ENCODE results near the gene EFNA3.
"Not testable (repeated sequence)": the region's sequence is repeated elsewhere in the genome, so short reads cannot be mapped to it uniquely, and the experiment has no call there.

The EFNA3 gene

DNA sequence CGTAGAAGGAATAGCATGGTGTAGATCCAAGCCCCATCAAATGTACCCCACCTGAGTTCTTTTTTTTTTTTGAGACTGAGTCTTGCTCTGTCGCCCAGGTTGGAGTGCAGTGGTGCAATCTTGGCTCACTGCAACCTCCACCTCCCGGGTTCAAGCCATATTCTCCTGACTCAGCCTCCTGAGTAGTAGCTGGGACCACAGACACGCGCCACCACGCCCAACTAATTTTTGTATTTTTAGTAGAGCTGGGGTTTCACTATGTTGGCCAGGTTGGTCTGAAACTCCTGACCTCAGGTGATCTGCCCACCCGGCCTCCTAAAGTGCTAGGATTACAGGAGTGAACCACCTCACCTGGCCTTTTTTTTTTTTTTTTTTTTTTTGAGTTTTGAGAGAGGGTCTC is 39.5 kb downstream of the EFNA3 start:
- H2AFZ ChIP-seq (ENCODE audit: low read length, unreplicated experiment); H3K36me3 ChIP-seq (ENCODE audit: insufficient read depth, low read length): not testable (repeated sequence)
- peaks cover 39% of the 10 kb centered on the region for H3K27me3 ChIP-seq (ENCODE audit: insufficient read depth, low read length)

DNA sequence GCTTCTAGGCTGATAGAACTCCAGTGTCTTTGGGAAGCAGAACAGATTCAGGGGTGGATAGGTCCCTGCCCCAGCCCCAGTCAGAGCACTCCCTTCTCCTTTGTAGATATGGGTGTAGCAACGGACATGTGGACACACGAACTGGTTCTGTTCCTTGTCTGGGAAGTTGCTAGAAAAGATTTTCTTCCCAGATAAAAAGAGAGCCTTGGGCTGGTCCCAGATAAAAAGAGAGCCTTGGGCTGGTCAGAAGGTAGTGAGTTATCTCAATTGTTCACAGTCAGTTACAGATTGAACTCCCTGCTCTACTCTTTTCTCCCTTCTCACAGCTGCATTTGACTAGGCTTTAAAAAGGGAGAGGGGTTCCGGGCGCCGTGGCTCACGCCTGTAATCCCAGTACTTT is 41.6 kb downstream of the EFNA3 start:
- Histone ChIP-seq H2AFZ (ENCODE audit: low read length, unreplicated experiment) (no peak overlapping the region), H3K27me3 (ENCODE audit: insufficient read depth, low read length) (peaks cover 47% of the 10 kb centered on the region), H3K4me1 (ENCODE audit: control insufficient read depth, insufficient read depth, low read length, unreplicated experiment) (no peaks in the 10 kb centered on the region), H3K79me2 (ENCODE audit: control insufficient read depth, insufficient read depth, low read length, unreplicated experiment) (no peaks in the 10 kb centered on the region), H3K4me3 (ENCODE audit: low read depth, low read length) (no peak overlapping the region), H3K36me3 (ENCODE audit: insufficient read depth, low read length) (no peaks in the 10 kb centered on the region), H3K27ac (ENCODE audit: low read depth, low read length) (no peak overlapping the region)

More for the DNA sequence above, 39.5 kb downstream of the EFNA3 start:
- not testable (repeated sequence) for H3K4me3 ChIP-seq (ENCODE audit: low read depth, low read length); H3K4me1 ChIP-seq (ENCODE audit: control insufficient read depth, insufficient read depth, low read length, unreplicated experiment); H3K79me2 ChIP-seq (ENCODE audit: control insufficient read depth, insufficient read depth, low read length, unreplicated experiment); H3K27ac ChIP-seq (ENCODE audit: low read depth, low read length)

DNA sequence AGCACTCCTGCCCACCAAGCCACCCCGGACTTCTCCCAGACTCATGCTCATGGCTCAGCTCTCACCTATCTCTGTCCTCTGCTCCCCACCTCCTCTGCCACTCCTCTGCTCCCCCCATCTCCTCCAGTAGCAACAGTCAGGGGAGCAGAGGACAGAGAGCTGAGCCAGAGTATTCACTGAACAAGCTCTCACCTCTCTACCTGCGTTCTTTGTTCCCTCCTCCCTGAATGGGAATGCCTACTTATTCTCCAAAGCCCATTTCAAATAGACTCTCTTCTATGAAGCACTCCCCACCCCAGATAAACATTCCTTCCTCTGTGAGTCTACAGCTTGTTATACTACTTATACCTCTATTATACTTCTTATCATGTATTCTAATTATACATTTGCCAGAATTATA is 42.6 kb downstream of the EFNA3 start:
- Histone ChIP-seq H3K79me2 (ENCODE audit: control insufficient read depth, insufficient read depth, low read length, unreplicated experiment) (no peaks in the 10 kb centered on the region), H3K4me1 (ENCODE audit: control insufficient read depth, insufficient read depth, low read length, unreplicated experiment) (peaks cover 3% of the 10 kb centered on the region)

DNA sequence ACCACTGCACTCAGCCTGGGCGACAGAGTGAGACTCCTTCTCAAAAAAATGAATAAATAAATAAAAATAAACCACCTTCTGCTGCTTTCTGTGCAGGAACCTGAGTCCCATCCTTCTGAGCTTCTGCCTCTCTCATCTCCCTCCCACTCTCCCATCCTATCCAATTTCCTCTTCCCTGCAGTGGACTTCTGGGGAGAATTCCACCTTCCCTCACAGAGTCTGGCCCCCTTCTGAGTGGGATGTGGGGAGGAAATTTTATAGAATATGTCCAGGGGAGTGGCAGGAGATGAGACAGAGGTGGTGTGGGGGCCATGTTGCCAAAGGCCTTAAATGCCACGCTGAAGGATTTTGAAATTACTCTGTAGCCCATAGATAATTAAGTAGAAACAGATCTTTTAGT is 43.7 kb downstream of the EFNA3 start:
- Histone ChIP-seq H3K4me1 (ENCODE audit: control insufficient read depth, insufficient read depth, low read length, unreplicated experiment) (peaks cover 6% of the 10 kb centered on the region), H3K4me3 (ENCODE audit: low read depth, low read length) (no peak overlapping the region), H3K27me3 (ENCODE audit: insufficient read depth, low read length) (peaks cover 58% of the 10 kb centered on the region), H3K79me2 (ENCODE audit: control insufficient read depth, insufficient read depth, low read length, unreplicated experiment) (no peaks in the 10 kb centered on the region), H2AFZ (ENCODE audit: low read length, unreplicated experiment) (no peak overlapping the region), H3K27ac (ENCODE audit: low read depth, low read length) (no peak overlapping the region), H3K36me3 (ENCODE audit: insufficient read depth, low read length) (no peaks in the 10 kb centered on the region)

More for the DNA sequence above, 42.6 kb downstream of the EFNA3 start:
- no peak overlapping the region for H2AFZ ChIP-seq (ENCODE audit: low read length, unreplicated experiment)
- peaks cover 54% of the 10 kb centered on the region for H3K27me3 ChIP-seq (ENCODE audit: insufficient read depth, low read length)
- H3K4me3 ChIP-seq (ENCODE audit: low read depth, low read length): no peak overlapping the region
- no peak overlapping the region for H3K27ac ChIP-seq (ENCODE audit: low read depth, low read length)
- no peaks in the 10 kb centered on the region for H3K36me3 ChIP-seq (ENCODE audit: insufficient read depth, low read length)

DNA sequence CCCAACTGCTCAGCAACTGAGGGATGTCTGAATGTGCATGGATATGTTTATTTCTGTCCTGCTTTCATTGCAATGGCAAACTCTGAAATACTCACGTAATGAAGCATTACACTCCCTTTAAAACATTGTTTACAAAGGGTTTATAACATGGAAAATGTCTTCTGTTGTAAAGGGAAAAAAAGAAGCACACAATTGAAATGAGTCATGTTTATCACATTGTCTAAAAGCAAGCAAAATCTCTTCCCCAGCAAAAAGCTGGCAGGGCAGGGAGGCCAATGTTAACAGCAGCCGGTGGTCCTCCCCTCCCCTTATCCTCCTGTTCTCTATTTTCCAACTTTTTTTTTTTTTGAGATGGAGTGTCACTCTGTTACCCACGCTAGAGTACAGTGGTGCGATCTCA is 45.2 kb downstream of the EFNA3 start:
- H3K4me1 ChIP-seq (ENCODE audit: control insufficient read depth, insufficient read depth, low read length, unreplicated experiment): peaks cover 13% of the 10 kb centered on the region
- H3K27me3 ChIP-seq (ENCODE audit: insufficient read depth, low read length): peaks cover 65% of the 10 kb centered on the region

DNA sequence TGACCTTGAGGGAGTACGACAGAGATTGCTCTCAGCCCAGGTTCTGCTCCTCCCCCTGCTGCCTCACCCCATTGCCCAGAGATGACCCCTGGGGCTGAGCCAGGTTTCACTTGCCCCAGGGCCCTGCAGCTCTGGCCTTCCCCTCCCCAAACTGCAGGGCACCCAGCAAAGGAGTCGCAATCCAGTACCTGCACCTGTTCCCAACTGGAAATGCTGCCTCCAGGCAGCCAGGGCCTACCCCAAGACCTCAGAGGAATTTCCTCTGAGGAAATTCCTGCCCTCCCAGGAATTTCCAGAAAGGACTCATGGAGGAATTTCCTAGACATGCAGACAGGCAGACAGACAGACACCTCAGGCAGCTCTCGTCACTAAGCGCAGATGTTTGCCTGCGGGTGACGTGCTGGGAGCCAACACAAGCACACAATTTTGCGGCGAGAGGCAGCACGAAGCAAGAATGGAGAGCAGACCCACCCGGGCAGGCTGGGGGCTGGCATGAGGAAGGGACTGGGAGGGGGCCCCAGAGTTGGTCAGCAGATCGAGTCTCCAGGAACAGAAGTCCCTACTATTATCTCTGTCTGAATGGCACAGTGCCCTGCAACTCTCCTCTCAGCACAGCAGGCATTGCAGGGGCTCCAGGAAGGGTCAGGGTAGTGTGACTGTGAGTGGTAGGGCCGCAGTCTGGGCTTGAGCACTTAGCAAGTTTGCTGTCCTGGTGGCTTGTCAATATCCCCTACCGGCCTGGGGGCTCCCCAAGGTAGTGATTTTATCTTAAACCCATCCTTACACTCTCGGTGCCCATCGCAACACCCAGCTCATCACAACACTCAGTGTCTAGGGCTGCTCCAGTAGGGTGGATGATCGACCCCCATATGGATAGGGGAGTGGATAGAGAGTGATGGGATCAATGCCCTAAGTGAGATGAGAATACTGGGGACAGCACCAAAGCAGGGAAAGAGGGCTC is 46.1 kb downstream of the EFNA3 start:
- H3K27me3 ChIP-seq (ENCODE audit: insufficient read depth, low read length): peaks cover 61% of the 10 kb centered on the region
- no peaks in the 10 kb centered on the region for H3K79me2 ChIP-seq (ENCODE audit: control insufficient read depth, insufficient read depth, low read length, unreplicated experiment)
- no peak overlapping the region for H2AFZ ChIP-seq (ENCODE audit: low read length, unreplicated experiment)
- no peak overlapping the region for H3K4me3 ChIP-seq (ENCODE audit: low read depth, low read length)
- H3K4me1 ChIP-seq (ENCODE audit: control insufficient read depth, insufficient read depth, low read length, unreplicated experiment): peaks cover 13% of the 10 kb centered on the region
- H3K27ac ChIP-seq (ENCODE audit: low read depth, low read length): no peak overlapping the region
- H3K36me3 ChIP-seq (ENCODE audit: insufficient read depth, low read length): no peaks in the 10 kb centered on the region

More for the DNA sequence above, 45.2 kb downstream of the EFNA3 start:
- no peak overlapping the region for H3K27ac ChIP-seq (ENCODE audit: low read depth, low read length)
- H2AFZ ChIP-seq (ENCODE audit: low read length, unreplicated experiment): no peak overlapping the region
- no peaks in the 10 kb centered on the region for H3K79me2 ChIP-seq (ENCODE audit: control insufficient read depth, insufficient read depth, low read length, unreplicated experiment)
- H3K36me3 ChIP-seq (ENCODE audit: insufficient read depth, low read length): no peaks in the 10 kb centered on the region
- no peak overlapping the region for H3K4me3 ChIP-seq (ENCODE audit: low read depth, low read length)

DNA sequence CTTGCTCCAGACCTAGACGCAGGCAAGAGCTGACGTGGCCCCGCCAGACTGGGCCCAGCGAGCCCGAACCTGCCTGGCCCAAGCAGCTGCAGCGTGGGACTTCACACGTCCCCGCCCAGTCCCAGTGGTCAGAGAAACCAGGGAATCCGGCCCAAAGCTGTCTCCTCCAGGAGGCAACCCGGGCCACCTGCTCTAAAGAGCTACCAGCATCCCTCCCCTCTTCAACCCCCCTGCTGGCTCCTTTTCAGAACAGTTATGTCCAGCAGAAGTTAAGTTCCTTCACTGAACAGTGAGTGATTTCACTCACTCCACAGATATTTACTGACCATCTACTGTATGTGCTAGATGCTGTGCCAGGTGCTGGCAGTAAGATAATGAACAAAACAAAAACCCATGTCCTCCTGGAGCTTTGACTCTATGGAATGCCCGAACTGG is 46.9 kb downstream of the EFNA3 start:
- peaks cover 54% of the 10 kb centered on the region for H3K27me3 ChIP-seq (ENCODE audit: insufficient read depth, low read length)
- no peak overlapping the region for H3K27ac ChIP-seq (ENCODE audit: low read depth, low read length)
- H3K36me3 ChIP-seq (ENCODE audit: insufficient read depth, low read length): no peaks in the 10 kb centered on the region
- H3K4me3 ChIP-seq (ENCODE audit: low read depth, low read length): no peak overlapping the region
- no peak overlapping the region for H2AFZ ChIP-seq (ENCODE audit: low read length, unreplicated experiment)
- peaks cover 13% of the 10 kb centered on the region for H3K4me1 ChIP-seq (ENCODE audit: control insufficient read depth, insufficient read depth, low read length, unreplicated experiment)
- H3K79me2 ChIP-seq (ENCODE audit: control insufficient read depth, insufficient read depth, low read length, unreplicated experiment): no peaks in the 10 kb centered on the region

DNA sequence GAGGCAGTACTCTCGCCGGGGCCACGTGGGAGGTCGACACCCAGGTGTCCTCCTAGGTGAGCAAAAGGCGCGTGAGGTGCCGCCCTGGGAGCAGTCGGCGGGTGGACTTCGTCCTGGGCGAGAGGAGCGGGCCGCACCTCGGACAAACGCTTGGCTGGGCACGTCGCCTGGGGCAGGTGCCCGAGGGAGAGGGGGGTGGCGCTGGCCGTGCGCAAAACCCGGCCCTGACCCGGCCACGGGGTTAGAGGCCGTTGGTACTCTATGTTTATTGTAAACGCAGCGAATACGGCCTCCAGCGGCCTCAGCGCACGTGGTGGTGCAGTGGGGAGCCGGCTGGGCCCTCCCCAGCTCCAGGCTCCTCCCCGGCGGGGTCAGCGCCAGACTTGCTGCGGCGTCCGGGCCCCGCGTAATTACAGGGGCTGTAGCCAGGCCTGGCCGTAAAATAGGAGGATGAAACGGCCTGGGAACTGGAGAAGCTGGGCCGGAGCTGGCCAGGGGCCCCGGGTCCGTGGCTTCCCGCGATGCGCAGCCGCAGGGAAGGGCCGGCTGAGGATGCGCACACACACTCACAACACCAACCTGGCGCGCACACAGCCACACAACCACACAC is 47.4 kb downstream of the EFNA3 start:
- peak overlapping the region; percentile 74 for H3K4me3 ChIP-seq (ENCODE audit: low read depth, low read length)
- H3K27ac ChIP-seq (ENCODE audit: low read depth, low read length): no peak overlapping the region
- no peaks in the 10 kb centered on the region for H3K36me3 ChIP-seq (ENCODE audit: insufficient read depth, low read length)
- no peak overlapping the region for H2AFZ ChIP-seq (ENCODE audit: low read length, unreplicated experiment)
- H3K4me1 ChIP-seq (ENCODE audit: control insufficient read depth, insufficient read depth, low read length, unreplicated experiment): peaks cover 13% of the 10 kb centered on the region
- peaks cover 54% of the 10 kb centered on the region for H3K27me3 ChIP-seq (ENCODE audit: insufficient read depth, low read length)
- H3K79me2 ChIP-seq (ENCODE audit: control insufficient read depth, insufficient read depth, low read length, unreplicated experiment): no peaks in the 10 kb centered on the region

DNA sequence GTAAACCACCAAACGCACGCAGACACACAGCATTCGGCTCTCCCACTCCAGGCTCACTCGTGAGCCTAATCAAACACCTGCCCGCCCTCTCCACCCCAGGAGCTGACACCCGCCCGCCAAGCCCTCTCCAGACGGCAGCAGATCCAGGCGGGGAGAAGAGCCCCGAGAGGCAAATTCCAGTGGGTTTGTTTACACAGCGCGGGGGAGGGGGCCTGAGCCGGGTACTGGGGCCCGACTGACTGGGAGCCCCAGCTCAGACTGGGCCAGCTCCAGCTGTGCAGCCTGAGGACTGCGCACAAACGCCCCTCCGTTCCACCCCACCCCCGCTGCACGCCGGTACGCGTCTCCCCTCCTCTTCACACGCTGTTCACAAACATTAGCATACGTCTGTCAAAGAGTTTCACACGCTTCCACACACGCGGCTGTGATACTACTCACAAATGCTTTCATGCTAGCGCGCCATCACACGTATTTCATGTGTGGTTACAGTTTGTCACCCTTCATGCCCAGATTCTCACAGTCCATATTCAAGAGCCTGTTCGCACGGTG is 48.0 kb downstream of the EFNA3 start:
- Histone ChIP-seq H3K4me1 (ENCODE audit: control insufficient read depth, insufficient read depth, low read length, unreplicated experiment) (peaks cover 13% of the 10 kb centered on the region), H3K4me3 (ENCODE audit: low read depth, low read length) (peak overlapping the region; percentile 74), H3K36me3 (ENCODE audit: insufficient read depth, low read length) (no peaks in the 10 kb centered on the region), H3K27ac (ENCODE audit: low read depth, low read length) (no peak overlapping the region), H3K79me2 (ENCODE audit: control insufficient read depth, insufficient read depth, low read length, unreplicated experiment) (no peaks in the 10 kb centered on the region), H3K27me3 (ENCODE audit: insufficient read depth, low read length) (peaks cover 50% of the 10 kb centered on the region), H2AFZ (ENCODE audit: low read length, unreplicated experiment) (peak overlapping the region; percentile 9)

DNA sequence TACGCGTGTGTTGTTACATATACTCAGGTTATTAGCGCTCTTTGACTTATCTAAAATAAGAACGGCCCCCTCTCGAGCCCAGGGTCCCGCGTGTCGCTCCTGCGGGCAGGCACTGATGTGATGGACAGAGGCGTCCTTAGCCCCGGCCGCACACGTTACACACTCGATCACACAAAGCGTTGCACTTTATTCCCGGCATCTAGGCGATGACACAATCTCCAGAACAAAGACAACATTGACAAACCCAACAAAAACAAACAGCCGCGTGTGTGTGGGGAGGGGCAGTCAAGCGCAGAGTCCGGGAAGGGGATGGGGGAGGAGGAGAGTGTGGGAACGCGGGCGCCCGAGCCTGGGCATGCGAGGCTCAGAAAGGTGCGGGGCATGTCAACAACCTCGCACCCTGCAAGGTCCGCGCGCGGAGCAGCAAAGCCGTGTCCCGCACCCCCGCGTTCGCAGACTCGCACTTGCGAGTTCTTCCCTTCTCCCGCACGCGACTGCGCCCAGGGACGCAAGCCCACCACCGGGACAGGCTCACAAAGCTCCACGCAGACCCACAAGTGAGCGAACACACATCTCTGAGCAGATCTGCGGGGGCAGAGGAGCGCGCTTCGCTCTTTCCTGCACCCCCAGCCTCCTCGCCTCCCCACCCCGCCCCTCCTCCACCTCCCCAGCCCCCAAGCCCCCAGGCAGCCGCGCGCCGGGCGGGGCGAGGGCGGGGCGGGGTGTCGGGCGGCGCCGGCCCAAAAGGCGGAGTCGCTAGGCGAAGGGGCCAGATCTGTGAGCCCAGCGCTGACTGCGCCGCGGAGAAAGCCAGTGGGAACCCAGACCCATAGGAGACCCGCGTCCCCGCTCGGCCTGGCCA is 48.7 kb downstream of the EFNA3 start, which contains the start of gene EFNA1:
Gene EFNA1, plus strand, starts transcription at position 772 of the 862 bp plus-strand sequence. CDS start 102 bp downstream, outside the sequence.
- no peaks in the 10 kb centered on the region for H3K79me2 ChIP-seq (ENCODE audit: control insufficient read depth, insufficient read depth, low read length, unreplicated experiment)
- peaks cover 49% of the 10 kb centered on the region for H3K27me3 ChIP-seq (ENCODE audit: insufficient read depth, low read length)
- peak within 1 kb of the TSS; percentile 74 for H3K4me3 ChIP-seq (ENCODE audit: low read depth, low read length)
- H3K36me3 ChIP-seq (ENCODE audit: insufficient read depth, low read length): no peaks in the 10 kb centered on the region
- no peak within 1 kb of the TSS for H3K27ac ChIP-seq (ENCODE audit: low read depth, low read length)
- H2AFZ ChIP-seq (ENCODE audit: low read length, unreplicated experiment): peak within 1 kb of the TSS; percentile 9
- H3K4me1 ChIP-seq (ENCODE audit: control insufficient read depth, insufficient read depth, low read length, unreplicated experiment): peaks cover 13% of the 10 kb centered on the region
